Fibroblast of skin of abdomen (primary cell): ENCODE measurements around the gene GSG1L.
A peak's percentile ranks its signal among the peaks of the same experiment; 100 is the strongest.

Experiments
- DNase-seq: peaks from one replicate; pipeline ENCODE4 v3.0.0-alpha.2; 2013

Gene GSG1L

GRCh38 chr16:28091656-28092055 lies 28.1 kb upstream of the GSG1L start:
- DNase-seq, result no peak

- DNase-seq, result peak; percentile 30
Observed at GRCh38 chr16:28090646-28091377, 27.3 kb upstream of the GSG1L start.

GRCh38 chr16:28089992-28090365 lies 26.5 kb upstream of the GSG1L start:
- DNase-seq, result no peak

- no peak for DNase-seq
Observed at GRCh38 chr16:28089205-28089991, 25.9 kb upstream of the GSG1L start.

- no peak for DNase-seq
Observed at GRCh38 chr16:28087675-28088300, 24.3 kb upstream of the GSG1L start.

- DNase-seq, result no peak
Observed at GRCh38 chr16:28087140-28087660, 23.7 kb upstream of the GSG1L start.

- DNase-seq, result no peak
Observed at GRCh38 chr16:28086186-28087139, 22.9 kb upstream of the GSG1L start.

- no peak for DNase-seq
Observed at GRCh38 chr16:28085389-28086171, 22.1 kb upstream of the GSG1L start.

GRCh38 chr16:28084209-28084608 lies 20.7 kb upstream of the GSG1L start:
- DNase-seq, result no peak

GRCh38 chr16:28082624-28083023 lies 19.1 kb upstream of the GSG1L start:
- no peak for DNase-seq

- DNase-seq, result no peak
Observed at GRCh38 chr16:28081391-28081968, 18.0 kb upstream of the GSG1L start.

GRCh38 chr16:28078261-28078660 lies 14.7 kb upstream of the GSG1L start:
- no peak for DNase-seq

GRCh38 chr16:28073836-28074235 lies 10.3 kb upstream of the GSG1L start:
- DNase-seq, result no peak

- no peak for DNase-seq
Observed at GRCh38 chr16:28072087-28072486, 8.6 kb upstream of the GSG1L start.

GRCh38 chr16:28069971-28070794 lies 6.7 kb upstream of the GSG1L start:
- DNase-seq, result no peak

- no peak for DNase-seq
Observed at GRCh38 chr16:28068976-28069375, 5.5 kb upstream of the GSG1L start.

- DNase-seq, result peak; percentile 53
Observed at GRCh38 chr16:28067604-28068379, 4.3 kb upstream of the GSG1L start.

- DNase-seq, result no peak
Observed at GRCh38 chr16:28064706-28065249, 1.3 kb upstream of the GSG1L start.

- DNase-seq, result no peak
Observed at GRCh38 chr16:28064150-28064549, 636 bp upstream of the GSG1L start.
